Spleen (tissue), 7 donors: ENCODE measurements around the gene PROX1.

Experiments used
- POLR2A ChIP-seq, 3 donors: fragments of 450-650 bp; IDR thresholded peaks; one replicate each; pipeline ENCODE4 v1.5.1; 2017; ENCODE audit warnings: antibody characterized with exemption in 3 of 3, mild to moderate bottlenecking in 1 of 3
- TF ChIP-seq, protein P1 (sequence below), 11 experiments: fragments of 200-600 bp in 7 of 11; fragments of 450-650 bp in 4 of 11; sonication (generic) in 4 of 11; IDR thresholded peaks in 8 of 11; conservative IDR thresholded peaks in 3 of 11; 1 replicate in 7 of 11; 2 replicates in 4 of 11; pipeline versions ENCODE4 v1.4.0 to v1.8.0; 2016 to 2021; ENCODE audit warnings: antibody characterized with exemption in 11 of 11, inconsistent platforms in 4 of 11, mild to moderate bottlenecking in 1 of 11
- donor health status: DM: no; HTN: no; CAD: no; lungs with moderate emphysema.
- donor health status: DM: no; HTN: no; CAD: no.
- donor health status: DM: no; HTN: no; CAD: no.

DNA sequence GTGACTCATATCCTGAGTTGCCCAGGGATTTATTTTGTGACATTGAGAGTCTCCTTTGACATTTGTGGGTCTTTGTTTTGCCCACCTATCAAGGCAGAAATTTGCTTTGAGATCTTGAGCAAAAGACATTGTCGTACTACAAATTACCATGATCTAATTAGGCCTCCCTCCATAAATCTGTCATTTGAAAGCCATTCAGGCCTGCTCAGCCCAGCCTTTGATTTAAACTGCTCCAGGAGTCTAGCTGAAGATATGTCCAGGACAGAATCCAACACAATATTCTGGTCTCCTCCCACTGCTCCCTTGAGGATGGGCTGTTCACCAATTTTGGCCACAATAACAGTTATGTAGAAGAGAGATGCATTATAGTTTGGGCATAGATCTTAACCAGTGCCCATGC lies 86.7 kb downstream of the PROX1 start:
- no peak for TF ChIP-seq POLR2A (IDR thresholded peaks at IDR 0.05)
- TF ChIP-seq, protein P1, sequence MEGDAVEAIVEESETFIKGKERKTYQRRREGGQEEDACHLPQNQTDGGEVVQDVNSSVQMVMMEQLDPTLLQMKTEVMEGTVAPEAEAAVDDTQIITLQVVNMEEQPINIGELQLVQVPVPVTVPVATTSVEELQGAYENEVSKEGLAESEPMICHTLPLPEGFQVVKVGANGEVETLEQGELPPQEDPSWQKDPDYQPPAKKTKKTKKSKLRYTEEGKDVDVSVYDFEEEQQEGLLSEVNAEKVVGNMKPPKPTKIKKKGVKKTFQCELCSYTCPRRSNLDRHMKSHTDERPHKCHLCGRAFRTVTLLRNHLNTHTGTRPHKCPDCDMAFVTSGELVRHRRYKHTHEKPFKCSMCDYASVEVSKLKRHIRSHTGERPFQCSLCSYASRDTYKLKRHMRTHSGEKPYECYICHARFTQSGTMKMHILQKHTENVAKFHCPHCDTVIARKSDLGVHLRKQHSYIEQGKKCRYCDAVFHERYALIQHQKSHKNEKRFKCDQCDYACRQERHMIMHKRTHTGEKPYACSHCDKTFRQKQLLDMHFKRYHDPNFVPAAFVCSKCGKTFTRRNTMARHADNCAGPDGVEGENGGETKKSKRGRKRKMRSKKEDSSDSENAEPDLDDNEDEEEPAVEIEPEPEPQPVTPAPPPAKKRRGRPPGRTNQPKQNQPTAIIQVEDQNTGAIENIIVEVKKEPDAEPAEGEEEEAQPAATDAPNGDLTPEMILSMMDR (IDR thresholded peaks at IDR 0.05 in 8 of 11, conservative IDR thresholded peaks at IDR 0.05 in 3 of 11), result no peak
